DLD1 (cell line): ENCODE data around the gene RAI1.

Experiments used
- in situ Hi-C: cut with HindIII; loops from 2 replicates; pipeline ENCODE4 v1.10.0; 2017; ENCODE audit warnings: low sequenced_read_pairs

Gene RAI1

GRCh38 chr17:17840751-17841591 is 159.7 kb downstream of the RAI1 start:
- in situ Hi-C loops: no loop called here

GRCh38 chr17:17841601-17842025 is 160.4 kb downstream of the RAI1 start:
- in situ Hi-C loops: no loop called here

GRCh38 chr17:17842111-17842876 is 161.0 kb downstream of the RAI1 start:
- in situ Hi-C loops: no loop called here

GRCh38 chr17:17843096-17843495 is 161.8 kb downstream of the RAI1 start:
- in situ Hi-C loops: no loop called here

- in situ Hi-C loops: no loop called here
Observed at GRCh38 chr17:17844079-17844478, 162.8 kb downstream of the RAI1 start.

GRCh38 chr17:17844500-17844899 is 163.2 kb downstream of the RAI1 start:
- in situ Hi-C loops: no loop called here

- in situ Hi-C loops: no loop called here
Observed at GRCh38 chr17:17845046-17845775, 164.0 kb downstream of the RAI1 start.

GRCh38 chr17:17846003-17846402 is 164.7 kb downstream of the RAI1 start:
- in situ Hi-C loops: no loop called here

- in situ Hi-C loops: no loop called here
Observed at GRCh38 chr17:17846645-17847044, 165.4 kb downstream of the RAI1 start.

- in situ Hi-C loops: no loop called here
Observed at GRCh38 chr17:17847118-17847689, 165.9 kb downstream of the RAI1 start.

GRCh38 chr17:17847726-17848125 is 166.5 kb downstream of the RAI1 start:
- in situ Hi-C loops: no loop called here

- in situ Hi-C loops: no loop called here
Observed at GRCh38 chr17:17848311-17849082, 167.2 kb downstream of the RAI1 start.

- in situ Hi-C loops: no loop called here
Observed at GRCh38 chr17:17849147-17849820, 168.0 kb downstream of the RAI1 start.

- in situ Hi-C loops: no loop called here
Observed at GRCh38 chr17:17849845-17850373, 168.7 kb downstream of the RAI1 start.

- in situ Hi-C loops: no loop called here
Observed at GRCh38 chr17:17851103-17852002, 170.1 kb downstream of the RAI1 start.

- in situ Hi-C loops: no loop called here
Observed at GRCh38 chr17:17852930-17853329, 171.7 kb downstream of the RAI1 start.

- in situ Hi-C loops: no loop called here
Observed at GRCh38 chr17:17853811-17854447, 172.7 kb downstream of the RAI1 start.

GRCh38 chr17:17855976-17856375 is 174.7 kb downstream of the RAI1 start:
- in situ Hi-C loops: no loop called here
